ENCODE data around the gene NEDD1. TPM values are rescaled to one million over a fixed set of nuclear protein-coding genes. Genes with fewer than 3 reads are reported as not detected.

Gene NEDD1
- total RNA-seq, 1 experiment from 2014 or later = 37.3 TPM

DNA sequence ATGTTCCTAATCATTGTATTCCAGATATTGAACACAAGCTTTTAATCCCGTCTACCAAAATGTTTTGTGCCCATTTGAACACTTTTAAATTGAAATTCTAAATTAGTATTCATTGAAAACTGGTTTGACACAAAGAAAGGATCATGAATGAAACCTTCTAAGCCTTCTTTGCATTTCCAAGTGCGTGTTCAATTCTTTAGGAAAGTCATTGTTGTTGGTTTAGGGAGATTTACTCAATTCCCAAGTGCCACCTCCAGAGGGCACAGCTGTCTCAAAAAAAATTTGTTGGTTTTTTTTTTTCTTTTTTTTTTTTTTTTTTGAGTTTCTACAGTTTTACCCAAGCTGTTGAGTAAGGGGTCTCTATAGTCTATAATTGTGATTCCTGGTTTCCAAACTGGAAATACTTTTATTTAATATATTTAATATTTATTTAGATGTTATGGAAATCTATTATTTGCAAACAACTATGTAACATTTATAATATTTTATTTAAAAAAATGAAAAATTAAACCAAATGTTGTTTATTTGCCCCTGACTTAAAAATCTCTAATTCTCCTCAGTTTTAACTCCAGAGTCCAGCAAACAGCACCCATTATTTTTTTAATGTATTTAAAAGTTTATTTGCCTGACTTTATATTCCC lies 79.9 kb downstream of the NEDD1 start:
- peak; percentile 58 for DNase-seq (ENCODE audit: low read depth, low spot score)
- in situ Hi-C loops (cut with HindIII; ENCODE audit: low pct_unique_long_range_greater_than_20kb, low sequenced_read_pairs) = no loop called here

GRCh38 chr12:96988919-96989318 lies 81.9 kb downstream of the NEDD1 start:
- in situ Hi-C loops (cut with HindIII; ENCODE audit: low pct_unique_long_range_greater_than_20kb, low sequenced_read_pairs) = no loop called here
- no peak for DNase-seq (ENCODE audit: low read depth, low spot score)

- in situ Hi-C loops (cut with HindIII; ENCODE audit: low pct_unique_long_range_greater_than_20kb, low sequenced_read_pairs) = no loop called here
- peak; percentile 38 for DNase-seq (ENCODE audit: low read depth, low spot score)
Observed at GRCh38 chr12:96989916-96990315, 82.9 kb downstream of the NEDD1 start.

DNA sequence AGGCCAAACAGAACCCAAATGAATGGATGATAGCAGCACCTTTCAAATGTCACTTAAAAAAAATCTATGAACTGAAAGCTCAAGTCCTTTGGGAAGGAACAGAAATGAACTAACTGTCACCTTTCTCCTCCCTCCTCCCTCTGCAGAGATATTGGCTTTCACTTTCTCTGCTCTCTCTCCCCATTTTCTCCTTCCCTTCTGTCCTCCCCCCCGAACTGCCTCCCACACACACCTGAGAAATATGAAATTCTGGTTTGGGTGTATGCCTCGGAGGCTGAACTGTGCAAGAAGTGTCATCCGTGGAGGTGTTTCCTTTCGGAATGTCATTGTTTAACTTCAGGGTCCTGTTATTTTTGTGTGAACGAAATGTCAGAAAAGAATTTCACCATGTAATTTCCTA lies 87.8 kb downstream of the NEDD1 start:
- no peak for DNase-seq (ENCODE audit: low read depth, low spot score)
- in situ Hi-C loops (cut with HindIII; ENCODE audit: low pct_unique_long_range_greater_than_20kb, low sequenced_read_pairs) = no loop called here

DNA sequence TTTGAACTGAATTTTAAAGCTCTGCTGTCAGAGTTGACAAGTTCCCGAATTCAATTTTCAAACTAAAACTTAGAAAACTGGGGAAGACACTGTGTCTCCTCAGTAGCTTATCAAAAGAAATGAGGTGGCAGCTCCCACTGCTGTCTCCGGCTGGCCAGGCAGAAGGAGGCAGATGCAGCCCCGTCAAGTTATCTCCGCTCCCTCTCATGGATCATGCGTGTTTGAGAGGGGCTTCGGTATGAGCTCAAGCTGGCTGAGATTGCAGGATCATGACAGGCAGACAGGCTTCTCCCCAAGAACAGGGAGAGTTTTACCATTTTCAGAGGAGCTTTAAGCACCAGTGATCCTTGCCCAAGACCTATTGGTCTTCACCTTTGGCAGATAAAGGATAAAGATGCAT lies 88.8 kb downstream of the NEDD1 start:
- no peak for DNase-seq (ENCODE audit: low read depth, low spot score)
- in situ Hi-C loops (cut with HindIII; ENCODE audit: low pct_unique_long_range_greater_than_20kb, low sequenced_read_pairs) = no loop called here

- no peak for DNase-seq (ENCODE audit: low read depth, low spot score)
- in situ Hi-C loops (cut with HindIII; ENCODE audit: low pct_unique_long_range_greater_than_20kb, low sequenced_read_pairs) = no loop called here
Observed at GRCh38 chr12:96997797-96998484, 90.9 kb downstream of the NEDD1 start.

DNA sequence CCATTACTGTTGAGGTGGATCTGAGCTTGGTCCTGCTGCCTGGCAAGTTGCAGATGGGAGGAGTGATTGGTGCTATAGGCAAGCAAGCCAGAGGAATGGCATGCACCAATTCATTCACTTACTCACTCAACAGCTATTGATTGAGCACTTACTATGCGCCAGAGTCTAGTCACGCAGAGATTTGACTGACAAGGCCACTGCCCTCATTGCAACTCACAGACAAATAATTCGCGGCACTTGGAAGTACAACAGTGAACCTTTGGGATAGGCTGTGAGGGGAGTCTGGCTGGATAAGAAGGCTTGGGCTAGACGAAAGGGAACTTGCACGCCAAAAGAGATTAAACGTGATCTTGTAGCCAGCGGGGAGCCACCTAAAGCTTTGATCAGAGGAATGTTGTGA lies 96.2 kb downstream of the NEDD1 start:
- no peak for DNase-seq (ENCODE audit: low read depth, low spot score)
- in situ Hi-C loops (cut with HindIII; ENCODE audit: low pct_unique_long_range_greater_than_20kb, low sequenced_read_pairs) = no loop called here

Small RNAs within 50 kb of the gene (small RNA-seq; reads per million reads assigned to genes)
- 0 reads per million in 2 experiments for gene RF00019
